ENCODE results near the gene PIAS1.
A peak's percentile ranks its signal among the peaks of the same experiment; 100 is the strongest.
"Not testable (repeated sequence)": the region's sequence is repeated elsewhere in the genome, so short reads cannot be mapped to it uniquely, and the experiment has no call there.

Gene PIAS1

GRCh38 chr15:68205558-68205944 lies 151.4 kb downstream of the PIAS1 start:
- DNase-seq, result no peak

- DNase-seq, result no peak
Observed at GRCh38 chr15:68205954-68206539, 151.9 kb downstream of the PIAS1 start.

- no peak for DNase-seq
Observed at GRCh38 chr15:68206711-68207151, 152.6 kb downstream of the PIAS1 start.

GRCh38 chr15:68207176-68207935 lies 153.2 kb downstream of the PIAS1 start:
- no peak for DNase-seq

- no peak for DNase-seq
Observed at GRCh38 chr15:68208136-68208535, 154.0 kb downstream of the PIAS1 start.

GRCh38 chr15:68208636-68209240 lies 154.6 kb downstream of the PIAS1 start:
- no peak for DNase-seq

- DNase-seq, result no peak
Observed at GRCh38 chr15:68209272-68209671, 155.2 kb downstream of the PIAS1 start.

- no peak for DNase-seq
Observed at GRCh38 chr15:68209735-68210408, 155.8 kb downstream of the PIAS1 start.

GRCh38 chr15:68210409-68210756 lies 156.3 kb downstream of the PIAS1 start:
- DNase-seq, result no peak

- DNase-seq, result peak; percentile 58
Observed at GRCh38 chr15:68210821-68211655, 156.9 kb downstream of the PIAS1 start.

GRCh38 chr15:68211656-68212320 lies 157.7 kb downstream of the PIAS1 start:
- no peak for DNase-seq

- DNase-seq, result not testable (repeated sequence)
Observed at GRCh38 chr15:68213491-68213845, 159.4 kb downstream of the PIAS1 start.

- DNase-seq, result no peak
Observed at GRCh38 chr15:68213991-68214837, 160.1 kb downstream of the PIAS1 start.

- no peak for DNase-seq
Observed at GRCh38 chr15:68214838-68215254, 160.7 kb downstream of the PIAS1 start.

GRCh38 chr15:68217341-68217740 lies 163.2 kb downstream of the PIAS1 start:
- no peak for DNase-seq

GRCh38 chr15:68218331-68218730 lies 164.2 kb downstream of the PIAS1 start:
- no peak for DNase-seq

GRCh38 chr15:68218847-68219798 lies 165.0 kb downstream of the PIAS1 start:
- no peak for DNase-seq

- DNase-seq, result no peak
Observed at GRCh38 chr15:68220489-68220888, 166.4 kb downstream of the PIAS1 start.

GRCh38 chr15:68220967-68221366 lies 166.9 kb downstream of the PIAS1 start:
- DNase-seq, result no peak

Data from NCI-H1694 (cell line).